ENCODE data around the gene ITSN1. TPM values are rescaled to one million over a fixed set of nuclear protein-coding genes. Genes with fewer than 3 reads are reported as not detected.

The ITSN1 gene
- total RNA-seq, 4 donors from 2014 or later, result 31.1 to 42.5 (median 35.9) TPM

- no peak for DNase-seq (ENCODE audit: extremely low spot score)
- no peaks in the 10 kb centered on the region for H3K27me3 ChIP-seq
- 94% methylated on average over 3 of the region's 4 CpGs for WGBS
- intact Hi-C loops (cut with DNase I), result loop anchor here (10.0 kb wide), 1 partner anchor 183 kb away; the partner anchor contains the start of genes CRYZL1 and ITSN1
- H3K27ac ChIP-seq (replicated peaks in 1 of 4), result no peak overlapping the region
- TF ChIP-seq POLR2A (IDR thresholded peaks at IDR 0.05; ENCODE audit: low read depth) (no peak), EP300 (IDR thresholded peaks at IDR 0.05) (no peak), POLR2AphosphoS5 (IDR thresholded peaks at IDR 0.05) (no peak), CTCF (IDR thresholded peaks at IDR 0.05) (no peak)
- no peaks in the 10 kb centered on the region for H3K9me3 ChIP-seq
- H3K4me3 ChIP-seq, result no peak overlapping the region
- peaks cover 0 to 43% (median 24%) of the 10 kb centered on the region in 4 donors for H3K36me3 ChIP-seq
- H3K4me1 ChIP-seq, result peaks cover 10 to 46% (median 37%) of the 10 kb centered on the region in 4 donors
Measured at GRCh38 chr21:33828083-33828482, 185.8 kb downstream of the ITSN1 start.

- Histone ChIP-seq H3K4me3 (no peak overlapping the region), H3K27ac (replicated peaks in 1 of 4) (no peak overlapping the region), H3K27me3 (no peaks in the 10 kb centered on the region), H3K4me1 (peaks cover 10 to 46% (median 37%) of the 10 kb centered on the region in 4 donors), H3K36me3 (peaks cover 0 to 38% (median 24%) of the 10 kb centered on the region in 4 donors), H3K9me3 (no peaks in the 10 kb centered on the region)
- TF ChIP-seq POLR2A (IDR thresholded peaks at IDR 0.05; ENCODE audit: low read depth) (no peak), POLR2AphosphoS5 (IDR thresholded peaks at IDR 0.05) (no peak), CTCF (IDR thresholded peaks at IDR 0.05) (no peak), EP300 (IDR thresholded peaks at IDR 0.05) (no peak)
- DNase-seq (ENCODE audit: extremely low spot score), result no peak
- intact Hi-C loops (cut with DNase I), result loop anchor here (10.0 kb wide), 1 partner anchor 184 kb away; the partner anchor contains the start of genes CRYZL1 and ITSN1
- WGBS, result 85% methylated on average over 4 of the region's 4 CpGs
Measured at GRCh38 chr21:33828577-33828976, 186.3 kb downstream of the ITSN1 start.

- H3K27me3 ChIP-seq, result no peaks in the 10 kb centered on the region
- no peak overlapping the region for H3K4me3 ChIP-seq
- peaks cover 10 to 41% (median 34%) of the 10 kb centered on the region in 4 donors for H3K4me1 ChIP-seq
- 95% methylated on average over 9 of the region's 9 CpGs for WGBS
- intact Hi-C loops (cut with DNase I), result loop anchor here (10.0 kb wide), 1 partner anchor 185 kb away; the partner anchor contains the start of genes CRYZL1 and ITSN1
- H3K36me3 ChIP-seq, result peaks cover 0 to 43% (median 27%) of the 10 kb centered on the region in 4 donors
- DNase-seq (ENCODE audit: extremely low spot score), result no peak
- no peak overlapping the region for H3K27ac ChIP-seq (replicated peaks in 1 of 4)
- H3K9me3 ChIP-seq, result no peaks in the 10 kb centered on the region
- TF ChIP-seq CTCF (IDR thresholded peaks at IDR 0.05) (no peak), POLR2AphosphoS5 (IDR thresholded peaks at IDR 0.05) (no peak), EP300 (IDR thresholded peaks at IDR 0.05) (no peak), POLR2A (IDR thresholded peaks at IDR 0.05; ENCODE audit: low read depth) (no peak)
Measured at GRCh38 chr21:33829844-33830243, 187.5 kb downstream of the ITSN1 start.

GRCh38 chr21:33831962-33832659 is 189.8 kb downstream of the ITSN1 start:
- H3K36me3 ChIP-seq, result peaks cover 10 to 66% (median 40%) of the 10 kb centered on the region in 4 donors
- H3K27me3 ChIP-seq, result no peaks in the 10 kb centered on the region
- DNase-seq (ENCODE audit: extremely low spot score), result no peak
- TF ChIP-seq POLR2A (IDR thresholded peaks at IDR 0.05; ENCODE audit: low read depth), result no peak
- TF ChIP-seq EP300 (IDR thresholded peaks at IDR 0.05), result no peak
- no peak for TF ChIP-seq CTCF (IDR thresholded peaks at IDR 0.05)
- TF ChIP-seq POLR2AphosphoS5 (IDR thresholded peaks at IDR 0.05), result no peak
- H3K4me1 ChIP-seq, result peaks cover 10 to 19% (median 15%) of the 10 kb centered on the region in 4 donors
- H3K9me3 ChIP-seq, result no peaks in the 10 kb centered on the region
- intact Hi-C loops (cut with DNase I), result no loop called here
- H3K4me3 ChIP-seq, result no peak overlapping the region
- H3K27ac ChIP-seq (replicated peaks in 1 of 4), result no peak overlapping the region
- 72% methylated on average over 17 of the region's 17 CpGs for WGBS

Data from esophagus muscularis mucosa (tissue), 4 donors.